Activated T-cell treated with anti-CD3 and anti-CD28 coated beads for 1 hour (primary cell): ENCODE measurements around the gene SLC25A22.

Experiments
- DNase-seq: peaks from one replicate; pipeline ENCODE4 v3.0.0-alpha.2; 2020; ENCODE audit warnings: low read depth

SLC25A22 gene

DNA sequence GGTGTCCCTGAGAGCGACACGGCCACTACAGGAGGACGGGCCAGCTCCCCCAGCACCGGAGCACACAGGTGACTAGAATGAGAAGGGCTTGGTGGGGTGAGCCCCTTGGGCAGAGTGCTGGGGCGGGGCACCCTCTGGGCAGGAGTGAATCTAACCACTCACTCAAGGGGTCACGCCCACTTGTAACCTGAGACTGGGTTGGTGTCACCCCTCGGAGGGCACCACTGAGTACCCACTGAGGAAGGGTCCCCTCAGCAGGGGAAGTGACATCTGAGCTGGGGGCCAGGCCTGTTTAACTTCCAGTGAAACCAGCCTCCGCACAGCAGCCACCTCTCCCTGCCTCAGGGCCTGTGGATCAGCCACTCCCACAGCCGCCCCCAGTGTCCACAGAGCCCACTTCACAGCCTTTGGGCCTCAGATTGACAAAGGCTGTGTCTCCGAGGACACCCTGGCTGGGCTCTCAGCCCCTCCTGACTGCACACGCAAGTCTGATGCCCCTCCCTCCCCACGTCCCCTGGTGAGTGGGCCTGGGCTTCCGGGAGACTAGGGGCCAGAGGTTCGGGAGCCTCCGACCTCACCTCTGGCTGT, 26.4 kb downstream of the SLC25A22 start:
- no peak for DNase-seq

DNA sequence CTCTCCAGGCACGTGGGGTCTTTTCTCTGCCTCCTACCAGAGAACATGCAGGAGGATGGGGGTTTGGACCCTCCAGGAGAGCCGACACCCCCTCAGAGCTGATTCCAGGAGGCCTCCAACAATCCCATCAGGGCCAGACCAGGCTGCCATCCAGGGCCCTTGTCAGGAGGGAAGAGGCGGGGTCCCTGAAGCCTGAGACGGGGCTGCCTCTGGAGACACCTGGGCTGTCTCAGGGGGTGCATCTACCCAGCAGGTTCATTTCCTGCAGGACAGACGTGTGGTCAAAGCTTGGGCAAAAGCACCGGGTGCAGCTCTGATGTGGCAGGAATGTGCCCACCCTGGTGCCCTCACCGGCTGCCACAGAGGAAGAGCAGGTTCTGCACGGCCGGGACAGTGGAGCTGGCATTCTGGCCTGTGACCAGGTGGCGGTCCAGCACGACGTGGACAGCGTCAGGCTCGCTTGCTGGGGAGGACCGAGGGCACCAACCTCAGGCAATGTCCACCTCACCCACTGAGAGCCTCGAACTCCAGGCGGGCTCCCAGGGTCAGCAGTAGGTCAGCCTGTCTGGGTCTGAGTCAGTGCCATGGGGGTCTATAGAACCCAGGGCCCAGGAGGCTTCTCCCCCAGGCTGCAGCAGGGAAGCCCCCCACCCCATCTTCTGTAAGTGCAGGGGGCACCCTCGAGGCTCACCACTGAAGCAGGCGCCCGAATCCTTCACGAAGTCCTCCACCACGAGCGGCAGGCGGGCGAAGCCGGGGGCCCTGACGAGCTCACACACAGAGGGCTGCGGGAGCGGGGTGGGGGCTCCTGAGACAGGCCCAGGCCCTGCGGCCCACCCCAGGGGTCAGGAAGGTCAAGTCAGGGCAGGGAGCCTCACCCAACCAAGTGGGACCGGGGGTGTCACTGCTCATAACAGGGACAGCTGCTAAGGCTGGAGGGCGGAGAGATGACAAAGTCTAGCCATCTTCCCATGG, 27.2 kb downstream of the SLC25A22 start:
- no peak for DNase-seq

DNA sequence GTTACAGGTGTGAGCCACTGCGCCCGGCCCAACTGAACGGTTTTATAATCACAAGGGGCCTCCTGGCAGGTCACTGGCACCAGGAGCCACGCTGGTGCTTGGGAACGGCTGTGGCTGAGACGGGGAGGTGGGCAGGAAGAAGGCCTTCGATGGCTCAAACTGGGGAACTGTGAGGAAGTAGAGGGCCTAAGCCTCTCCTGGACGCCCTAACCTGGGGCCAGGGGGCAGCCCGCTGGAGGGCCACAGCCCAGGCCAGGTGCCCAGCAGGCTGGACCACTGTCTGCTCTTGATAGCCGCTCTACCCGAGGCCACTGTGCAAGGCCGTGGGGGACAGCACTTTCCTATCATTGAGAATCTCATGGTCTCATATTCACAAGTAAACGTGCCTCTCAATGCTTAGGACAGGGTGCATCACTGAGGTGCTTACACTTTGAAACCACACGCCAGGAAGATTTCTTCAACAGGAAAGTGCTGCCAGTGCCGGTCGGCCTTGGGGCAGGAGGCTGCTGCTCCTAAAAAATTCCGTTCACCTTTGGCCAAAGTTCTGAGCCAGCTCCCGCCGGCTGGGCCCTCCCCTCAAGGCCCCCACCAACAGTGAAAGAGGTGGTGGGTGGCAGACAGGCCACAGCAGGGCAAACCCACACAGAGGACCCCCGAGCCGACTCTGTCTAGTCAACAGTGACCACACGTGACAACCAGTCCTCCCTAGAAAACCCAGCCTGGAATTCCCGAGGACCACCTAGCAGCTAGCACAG, 28.0 kb downstream of the SLC25A22 start:
- no peak for DNase-seq

DNA sequence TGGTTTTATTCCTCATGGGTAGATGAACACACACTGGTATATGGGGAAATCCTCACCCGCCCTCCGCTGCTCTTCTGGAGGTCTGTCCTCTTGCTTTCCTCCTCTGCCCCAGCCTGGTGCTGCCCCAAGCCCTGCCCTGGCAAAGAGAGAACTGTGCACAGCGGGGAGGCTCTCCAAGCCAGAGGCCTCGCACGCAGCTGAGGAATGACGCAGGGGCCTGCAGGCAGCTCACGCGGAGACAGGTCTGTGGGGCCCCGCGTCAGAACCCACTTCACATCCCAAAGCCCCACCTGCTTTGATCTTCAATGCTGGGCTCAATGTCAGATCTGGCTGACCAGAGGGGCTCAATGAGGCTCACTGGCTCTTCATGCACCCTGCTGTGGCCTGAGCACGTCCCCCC, 30.8 kb downstream of the SLC25A22 start:
- no peak for DNase-seq

DNA sequence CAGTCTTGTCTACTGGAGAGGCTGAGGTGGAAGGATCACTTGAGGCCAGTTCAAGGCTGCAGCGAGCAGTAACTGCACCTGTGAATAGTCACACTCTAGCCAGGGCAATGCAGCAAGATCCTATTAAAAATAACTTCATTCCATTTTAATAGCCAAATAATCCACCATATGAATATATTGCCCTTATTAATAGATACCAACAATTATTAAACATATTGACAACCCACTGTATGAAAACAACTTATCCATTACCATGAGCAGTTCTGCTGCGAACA, 31.2 kb downstream of the SLC25A22 start:
- DNase-seq = no peak

DNA sequence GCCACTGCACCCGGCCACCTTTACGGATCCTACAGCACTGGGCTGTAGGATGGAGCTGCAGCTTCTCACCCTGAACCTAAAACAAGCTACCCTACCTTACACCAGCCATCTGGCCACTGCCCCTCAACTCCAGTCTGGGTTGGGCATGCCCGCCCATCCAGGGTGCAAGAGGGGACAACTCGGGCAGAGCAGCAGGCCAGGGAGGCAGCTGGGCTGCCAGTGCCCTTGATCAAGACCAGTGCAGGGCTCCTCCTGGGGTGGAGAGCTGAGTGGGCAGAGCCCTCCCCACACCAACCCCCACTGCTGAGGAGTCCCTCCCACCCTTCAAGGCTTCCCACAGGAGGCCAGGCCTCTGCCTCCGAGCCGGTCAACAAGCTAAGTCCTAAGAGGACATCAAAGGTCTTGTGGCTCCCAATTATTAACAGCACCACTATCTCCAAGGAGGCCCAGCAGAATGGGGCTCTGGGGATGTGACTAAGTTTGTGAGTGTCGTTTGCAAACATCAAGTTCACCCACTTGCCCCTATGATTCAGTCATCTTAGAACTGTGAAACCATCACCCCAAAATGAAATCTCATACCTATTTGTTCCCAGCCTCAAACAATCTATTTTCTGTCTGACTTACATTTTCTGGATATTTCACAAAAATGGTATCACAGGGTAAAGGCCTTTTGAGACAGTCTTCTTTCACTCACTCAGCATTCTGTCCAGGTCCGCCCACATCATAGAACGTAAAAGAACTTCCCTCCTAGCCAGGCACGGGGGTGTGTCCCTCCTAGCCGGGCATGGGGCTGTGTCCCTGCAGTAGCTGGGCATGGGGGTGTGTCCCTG, 31.8 kb downstream of the SLC25A22 start:
- DNase-seq = no peak

DNA sequence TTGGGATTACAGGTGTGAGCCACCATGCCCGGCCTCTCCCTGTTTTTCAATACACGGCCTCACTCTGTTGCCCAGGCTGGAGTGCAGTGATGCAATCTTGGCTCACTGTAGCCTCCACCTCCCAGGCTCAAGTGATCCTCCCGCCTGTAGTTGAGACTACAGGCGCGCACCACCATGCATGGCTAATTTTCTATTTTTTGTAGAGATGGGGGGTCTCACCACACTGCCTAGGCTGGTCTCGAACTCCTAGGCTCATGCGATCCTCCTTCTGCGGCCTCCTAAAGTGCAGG, 32.3 kb downstream of the SLC25A22 start:
- no peak for DNase-seq

DNA sequence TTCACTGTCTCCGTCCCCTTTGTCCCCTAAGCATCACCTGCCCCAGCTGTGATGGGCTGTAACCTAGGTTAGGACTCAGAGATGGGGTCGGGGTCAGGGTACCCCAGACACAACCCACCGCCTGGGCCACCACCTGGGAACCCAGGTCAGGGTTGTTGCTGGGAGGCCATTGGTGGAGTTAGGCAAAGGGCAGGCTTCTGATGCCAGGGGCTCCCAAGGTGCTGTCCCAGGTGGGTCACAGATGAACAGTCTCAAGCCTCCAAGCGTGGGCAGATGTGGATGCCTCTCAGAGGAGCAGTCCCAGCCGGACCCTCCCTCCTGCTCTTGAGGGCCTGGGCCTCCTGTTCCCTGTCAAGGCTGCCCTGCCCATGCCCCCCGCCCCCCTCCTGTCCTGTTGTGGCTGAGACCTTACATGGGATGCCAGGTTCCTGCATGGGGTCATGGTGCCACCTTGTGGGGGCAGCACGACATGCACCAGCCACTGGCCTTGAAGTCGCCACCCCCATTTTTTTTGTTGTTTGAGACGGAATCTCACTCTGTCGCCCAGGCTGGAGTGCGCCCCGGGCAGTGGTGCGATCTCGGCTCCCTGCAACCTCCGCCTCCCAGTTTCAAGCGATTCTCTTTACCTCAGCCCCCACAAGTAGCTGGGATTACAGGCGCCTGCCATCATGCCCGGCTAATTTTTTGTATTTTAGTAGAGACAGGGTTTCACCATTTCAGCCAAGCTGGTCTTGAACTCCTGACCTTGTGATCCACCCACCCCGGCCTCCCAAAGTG, 32.9 kb downstream of the SLC25A22 start:
- peak; percentile 58 for DNase-seq

DNA sequence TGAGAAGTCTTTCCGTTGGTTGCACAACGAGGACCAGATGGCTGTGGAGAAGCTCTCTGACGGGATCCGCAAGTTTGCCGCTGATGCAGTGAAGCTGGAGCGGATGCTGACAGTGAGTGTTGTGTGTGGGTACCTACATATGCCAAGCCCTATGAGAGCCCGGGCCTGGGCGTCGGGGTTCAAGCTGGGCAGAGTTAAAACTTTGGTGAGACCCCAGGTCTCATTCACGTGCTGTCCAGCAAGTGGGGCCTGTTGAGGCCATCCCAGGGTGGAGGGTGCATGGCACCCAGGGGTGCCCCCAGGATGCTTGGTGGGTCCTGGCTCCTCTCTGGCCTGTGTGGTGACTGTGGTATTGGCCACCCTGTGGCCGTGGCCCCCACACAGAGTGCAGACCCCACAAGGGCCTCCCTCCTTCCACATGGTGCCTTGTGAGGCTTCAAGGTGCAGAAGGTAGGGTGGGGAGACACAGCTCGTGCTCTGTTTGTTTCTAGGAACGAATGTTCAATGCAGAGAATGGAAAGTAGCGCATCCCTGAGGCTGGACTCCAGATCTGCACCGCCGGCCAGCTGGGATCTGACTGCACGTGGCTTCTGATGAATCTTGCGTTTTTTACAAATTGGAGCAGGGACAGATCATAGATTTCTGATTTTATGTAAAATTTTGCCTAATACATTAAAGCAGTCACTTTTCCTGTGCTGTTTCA, 33.6 kb downstream of the SLC25A22 start:
- DNase-seq = no peak

DNA sequence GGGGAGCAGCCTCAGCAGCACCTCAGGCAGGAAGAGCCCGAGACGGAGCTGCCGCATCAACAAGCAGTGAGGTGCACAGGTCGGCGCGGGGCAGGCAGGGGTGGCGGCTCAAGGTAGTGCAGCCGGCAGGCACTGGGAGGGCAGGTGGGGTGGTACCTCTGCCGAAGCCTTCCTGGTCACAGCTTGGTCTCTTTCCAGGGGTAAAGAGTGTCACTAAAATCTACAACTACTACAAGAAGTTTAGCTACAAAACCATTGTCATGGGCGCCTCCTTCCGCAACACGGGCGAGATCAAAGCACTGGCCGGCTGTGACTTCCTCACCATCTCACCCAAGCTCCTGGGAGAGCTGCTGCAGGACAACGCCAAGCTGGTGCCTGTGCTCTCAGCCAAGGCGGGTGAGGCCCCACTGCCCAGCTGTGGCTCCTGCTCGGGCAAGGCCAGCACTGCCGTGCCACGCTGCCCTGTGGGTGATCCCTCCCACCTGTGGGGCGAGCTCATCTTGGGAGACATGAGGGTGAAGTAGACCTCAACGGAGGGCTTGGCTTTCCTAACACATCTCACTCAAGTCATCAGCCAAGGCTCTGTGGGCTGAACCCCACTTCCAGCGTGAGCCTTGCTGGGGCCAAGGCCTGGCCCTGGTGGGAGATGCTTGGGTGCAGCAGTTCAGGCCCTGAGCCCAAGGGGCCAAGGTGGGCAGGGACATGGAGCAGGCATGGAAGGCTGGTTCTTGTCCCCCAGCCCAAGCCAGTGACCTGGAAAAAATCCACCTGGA, 34.3 kb downstream of the SLC25A22 start:
- DNase-seq = no peak

DNA sequence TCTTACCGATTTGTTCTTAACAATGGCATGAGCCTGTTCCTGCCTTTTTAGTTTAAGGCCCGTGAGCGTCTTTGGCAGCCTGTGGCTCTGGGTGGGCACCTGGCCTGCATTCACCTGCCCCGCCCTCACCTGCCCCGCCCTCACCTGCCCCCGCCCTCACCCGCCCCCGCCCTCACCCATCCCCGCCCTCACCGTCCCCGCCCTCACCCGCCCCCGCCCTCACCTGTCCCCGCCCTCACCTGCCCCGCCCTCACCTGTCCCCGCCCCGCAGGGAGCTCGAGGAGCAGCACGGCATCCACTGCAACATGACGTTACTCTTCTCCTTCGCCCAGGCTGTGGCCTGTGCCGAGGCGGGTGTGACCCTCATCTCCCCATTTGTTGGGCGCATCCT, 35.0 kb downstream of the SLC25A22 start:
- no peak for DNase-seq

DNA sequence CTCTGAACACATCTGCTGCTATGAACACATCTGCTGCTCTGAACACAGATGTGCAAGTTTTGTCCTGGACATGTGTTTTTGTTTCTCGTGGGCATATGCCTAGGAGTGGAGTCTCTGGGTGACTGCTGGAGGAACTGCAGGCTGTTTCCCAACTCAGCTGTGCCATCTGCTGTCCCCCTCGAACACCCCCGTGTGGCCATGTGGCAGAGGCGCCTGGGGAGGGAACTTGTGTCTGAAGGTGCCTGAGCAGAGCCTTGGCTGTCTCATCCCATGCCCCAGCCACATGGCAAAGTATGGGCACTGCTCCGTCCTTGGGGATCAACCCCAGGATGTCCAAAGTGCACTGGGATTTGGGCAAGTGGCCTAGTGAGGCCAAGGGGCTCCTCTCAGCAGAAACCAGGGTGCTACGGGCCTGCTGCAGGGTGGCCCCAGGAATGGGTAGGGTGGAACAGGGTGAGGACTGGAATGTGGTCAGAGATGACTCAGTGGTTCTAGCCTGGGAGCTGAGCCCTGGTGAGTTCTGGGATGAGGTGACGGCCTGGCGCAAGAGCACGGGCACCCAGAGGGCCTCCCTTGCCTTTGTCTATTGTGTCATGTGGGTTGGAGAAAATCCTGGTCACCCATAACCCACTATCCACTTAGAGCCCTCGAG, 35.5 kb downstream of the SLC25A22 start:
- DNase-seq = no peak

DNA sequence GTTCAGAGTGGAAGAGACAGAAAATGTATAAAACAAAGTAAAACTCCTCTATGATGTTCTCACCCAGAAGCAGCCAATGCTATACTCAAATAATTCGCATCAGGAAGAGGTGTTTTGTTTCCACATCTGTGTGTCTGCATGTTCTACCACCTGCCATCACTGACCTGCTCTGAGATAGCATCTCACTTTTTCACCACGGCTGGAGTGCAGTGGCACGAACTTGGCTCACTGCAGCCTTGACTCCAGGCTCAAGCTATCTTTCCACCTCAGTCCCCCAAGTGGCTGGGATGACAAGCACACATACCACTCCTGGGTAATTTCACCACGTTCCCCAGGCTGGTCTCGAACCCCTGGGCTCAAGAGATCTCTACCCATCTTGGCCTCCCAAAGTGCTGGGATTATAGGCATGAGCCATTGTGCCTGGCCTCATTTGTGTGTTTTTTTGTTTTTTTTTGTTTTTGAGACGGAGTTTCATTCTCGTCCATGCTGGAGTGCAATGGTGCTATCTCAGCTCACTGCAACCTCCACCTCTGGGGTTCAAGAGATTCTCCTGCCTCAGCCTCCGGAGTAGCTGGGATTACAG, 36.5 kb downstream of the SLC25A22 start:
- DNase-seq = no peak

DNA sequence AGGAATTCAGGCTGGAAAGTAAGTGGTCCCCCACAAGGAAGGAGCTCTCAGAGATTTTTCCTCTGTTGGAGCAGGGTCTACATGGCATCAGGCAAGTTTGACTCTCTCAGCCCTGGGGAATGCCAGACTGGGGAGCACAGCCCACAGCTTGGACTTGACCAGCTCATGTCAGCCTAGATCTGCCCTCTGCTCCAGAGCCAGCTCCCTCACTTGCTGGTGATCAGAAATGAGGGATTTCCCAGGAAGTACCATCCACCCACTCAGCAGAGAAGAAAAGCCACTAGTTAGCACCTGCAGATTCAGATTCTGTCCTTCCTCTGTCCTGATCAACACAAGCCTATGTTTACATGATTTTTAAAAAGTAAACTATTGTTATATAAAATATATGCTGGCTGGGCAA, 37.8 kb downstream of the SLC25A22 start:
- DNase-seq = no peak

DNA sequence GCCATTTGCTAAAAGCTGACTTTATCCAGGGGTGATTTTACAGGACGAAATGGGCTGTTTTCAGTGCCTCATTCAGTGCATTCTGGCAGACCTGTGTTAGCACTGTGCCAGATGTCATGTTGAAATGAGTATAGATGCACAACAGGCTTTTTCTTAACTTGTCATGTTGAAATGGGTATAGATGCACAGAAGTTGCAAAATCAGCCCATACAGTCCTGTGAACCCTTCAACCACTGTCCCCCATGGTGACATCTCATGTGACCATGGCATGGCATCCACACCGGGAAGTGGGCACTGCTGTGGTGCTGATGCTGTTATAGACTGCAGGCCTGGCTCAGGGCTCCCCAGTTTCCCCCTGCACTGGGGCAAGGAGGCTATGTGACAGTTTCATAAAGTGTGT, 48.4 kb downstream of the SLC25A22 start:
- no peak for DNase-seq

DNA sequence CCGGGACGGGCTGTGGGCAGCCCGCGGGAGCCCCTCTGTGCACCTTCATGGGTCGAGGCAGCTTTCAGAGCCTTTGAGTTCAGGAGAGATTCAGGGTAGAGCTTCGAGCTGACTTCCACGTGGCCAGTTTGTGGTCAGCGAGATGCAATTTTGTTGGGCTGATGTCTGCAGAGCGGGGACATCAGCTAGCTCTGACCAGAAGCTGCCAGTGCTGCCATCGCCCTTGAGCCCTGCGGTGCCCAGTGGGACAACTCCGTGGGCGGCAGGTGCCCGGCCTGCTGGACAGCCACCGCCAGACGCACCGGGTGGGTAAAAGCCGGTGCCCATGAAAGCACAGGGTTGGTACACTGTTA, 50.1 kb downstream of the SLC25A22 start:
- DNase-seq = no peak

DNA sequence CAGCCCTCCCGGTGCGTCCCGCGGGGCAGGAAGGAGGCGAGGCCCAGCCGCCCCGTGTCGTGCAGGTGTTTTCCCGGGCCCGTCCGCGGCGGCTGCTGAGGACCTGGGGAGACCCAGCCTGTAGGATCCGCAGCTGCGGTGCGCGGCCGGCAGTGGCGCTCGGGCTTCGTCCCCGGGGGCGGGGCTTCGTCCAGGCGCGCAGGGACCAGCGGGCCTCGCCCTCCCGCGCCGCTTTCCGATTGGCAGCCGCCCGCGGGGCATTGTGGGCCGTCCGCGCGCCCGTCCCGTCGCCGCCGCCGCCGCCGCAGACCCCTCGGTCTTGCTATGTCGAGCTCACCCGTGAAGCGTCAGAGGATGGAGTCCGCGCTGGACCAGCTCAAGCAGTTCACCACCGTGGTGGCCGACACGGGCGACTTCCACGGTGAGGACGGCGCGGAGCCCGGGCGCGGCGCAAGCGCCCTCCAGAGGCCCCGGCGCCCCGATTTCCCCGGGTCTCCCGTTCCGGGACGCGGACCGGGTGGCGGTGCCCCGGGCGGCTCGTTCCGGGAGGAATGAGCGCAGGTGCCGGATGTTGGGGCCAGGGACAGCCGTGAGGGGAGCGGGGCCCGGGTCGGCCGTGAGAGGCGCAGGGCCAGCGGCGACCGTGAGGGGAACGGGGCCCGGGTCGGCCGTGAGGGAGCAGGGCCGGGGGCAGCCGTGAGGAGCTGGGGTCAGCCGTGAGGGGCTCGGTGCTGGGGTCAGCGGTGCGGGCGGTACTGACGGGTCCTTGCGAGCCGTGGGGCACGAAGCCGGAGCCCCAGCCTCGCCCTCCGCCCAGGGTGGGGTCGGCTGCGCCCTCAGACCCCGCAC, 50.7 kb downstream of the SLC25A22 start, which contains the start of gene TALDO1:
Gene TALDO1, plus strand, starts transcription at position 307 of the 849 bp plus-strand sequence. Its CDS starts 18 bp downstream, at position 325.
- DNase-seq = peak; percentile 70
